PC-3 (cell line): ENCODE measurements around the gene SAMD4A.

Source experiments
- CTCF ChIP-seq: fragments of 300-600 bp; sonication (generic); conservative IDR thresholded peaks from 2 replicates; pipeline ENCODE4 v1.5.1; 2017; ENCODE audit warnings: antibody characterized with exemption, low read depth, mild to moderate bottlenecking, low read length
- EZH2 ChIP-seq: fragments of 300-600 bp; sonication (generic); IDR thresholded peaks from one replicate; pipeline ENCODE4 v1.6.1; 2017; ENCODE audit warnings: antibody characterized with exemption, mild to moderate bottlenecking, low read length; ENCODE audit not compliant: unreplicated experiment
- EZH2phosphoT487 ChIP-seq: fragments of 300-600 bp; sonication (generic); IDR thresholded peaks from 2 replicates; pipeline ENCODE4 v1.6.1; 2018; ENCODE audit warnings: mild to moderate bottlenecking, antibody characterized with exemption, low read length, borderline replicate concordance

GRCh38 chr14:54625112-54625511 is 58.2 kb downstream of the SAMD4A start:
- no peak for TF ChIP-seq CTCF
- no peak for TF ChIP-seq EZH2phosphoT487
- TF ChIP-seq EZH2, result no peak
